ENCODE results near the gene MRM2.

GRCh38 chr7:2241580-2242540 lies at the start of gene MRM2, which contains the start of gene NUDT1:
- TF ChIP-seq CTCF (IDR thresholded peaks at IDR 0.05), result no peak
- TF ChIP-seq POLR2A (IDR thresholded peaks at IDR 0.05), result no peak
- no peak for TF ChIP-seq EP300 (IDR thresholded peaks at IDR 0.05)
- TF ChIP-seq POLR2AphosphoS5 (IDR thresholded peaks at IDR 0.05), result peak in 2 of 3 donors; percentile 72 to 89

All from stomach (tissue), 4 donors.